Ascending aorta (tissue), 2 donors: ENCODE results near the gene PPFIBP2. TPM values are rescaled to one million over a fixed set of nuclear protein-coding genes. Genes with fewer than 3 reads are reported as not detected.

Experiments
- DNase-seq, 2 donors: peaks; one replicate each; pipeline ENCODE4 v3.0.0-alpha.2; 2019; ENCODE audit warnings: low spot score in 2 of 2
- H3K27ac ChIP-seq, 2 donors: fragments of 200-600 bp; sonication (generic); one replicate each; pipeline ENCODE4 v1.5.1; 2016 to 2017; ENCODE audit warnings: mild to moderate bottlenecking in 1 of 2
- H3K27me3 ChIP-seq: fragments of 200-600 bp; sonication (generic); one replicate; pipeline ENCODE4 v1.5.1; 2017
- H3K36me3 ChIP-seq, 2 donors: fragments of 200-600 bp; sonication (generic); one replicate each; pipeline ENCODE4 v1.5.1; 2016
- H3K4me1 ChIP-seq, 2 donors: fragments of 200-600 bp; sonication (generic); one replicate each; pipeline ENCODE4 v1.5.1; 2016 to 2017; ENCODE audit warnings: mild to moderate bottlenecking in 1 of 2
- H3K4me3 ChIP-seq, 2 donors: fragments of 200-600 bp; sonication (generic); one replicate each; pipeline ENCODE4 v1.5.1; 2016 to 2017; ENCODE audit warnings: mild to moderate bottlenecking in 1 of 2
- H3K9me3 ChIP-seq, 2 donors: fragments of 200-600 bp; sonication (generic); one replicate each; pipeline ENCODE4 v1.5.1; 2016
- intact Hi-C: fragments of 100-400 bp; cut with DNase I; formaldehyde crosslinking; loops from one replicate; pipeline ENCODE4 v1.15.1; 2023
- total RNA-seq: library from RNA; depleted of rRNA; stranded (reverse); fragments of >200 nt; gene quantifications from one replicate; pipeline ENCODE4 v1.1.0, GENCODE V29; 2016
- TF ChIP-seq, protein P1 (sequence below), 3 experiments: fragments of 200-600 bp in 2 of 3; fragments of 450-650 bp in 1 of 3; sonication (generic) in 2 of 3; IDR thresholded peaks; one replicate each; pipeline ENCODE4 v1.5.1; 2016 to 2019; ENCODE audit warnings: antibody characterized with exemption in 3 of 3, mild to moderate bottlenecking in 1 of 3, moderate library complexity in 1 of 3

The PPFIBP2 gene
- total RNA-seq, 1 donor from 2014 or later = 4.2 TPM

DNA sequence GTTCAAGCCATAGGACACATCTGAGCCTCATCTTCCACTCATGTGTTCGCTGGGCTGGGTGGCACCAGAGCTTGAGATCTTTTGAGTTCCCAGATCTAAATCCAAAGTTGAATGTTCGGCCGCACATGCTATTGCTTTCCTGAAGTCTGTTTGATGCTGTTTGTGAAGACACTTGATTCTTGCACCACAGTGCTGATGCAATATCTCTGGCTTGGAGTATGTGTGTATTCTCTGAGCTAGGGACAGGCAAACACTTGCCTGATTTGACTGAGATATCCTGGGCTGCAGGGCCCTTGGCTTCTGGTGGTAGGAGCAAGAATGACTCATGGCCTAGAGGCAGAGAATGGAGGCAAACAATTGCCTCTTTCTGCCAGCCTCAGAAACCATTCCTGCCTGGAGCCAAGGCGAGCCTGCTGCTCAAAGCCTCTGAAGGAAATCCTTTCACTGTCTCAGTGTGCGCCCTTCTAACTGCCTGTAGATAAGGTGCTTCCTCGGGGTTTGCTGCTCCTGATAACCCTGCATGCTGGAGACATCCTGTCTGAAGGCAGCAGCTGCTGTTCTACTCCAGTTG lies 86.5 kb downstream of the PPFIBP2 start:
- Histone ChIP-seq H3K27me3 (no peaks in the 10 kb centered on the region), H3K36me3 (peaks cover 10 to 13% of the 10 kb centered on the region in 2 donors), H3K9me3 (no peaks in the 10 kb centered on the region), H3K4me3 (no peak overlapping the region), H3K27ac (no peak overlapping the region), H3K4me1 (peaks cover 0 to 2% of the 10 kb centered on the region in 2 donors)
- peak in 1 of 2 donors; percentile 70 for DNase-seq
- TF ChIP-seq, protein P1, sequence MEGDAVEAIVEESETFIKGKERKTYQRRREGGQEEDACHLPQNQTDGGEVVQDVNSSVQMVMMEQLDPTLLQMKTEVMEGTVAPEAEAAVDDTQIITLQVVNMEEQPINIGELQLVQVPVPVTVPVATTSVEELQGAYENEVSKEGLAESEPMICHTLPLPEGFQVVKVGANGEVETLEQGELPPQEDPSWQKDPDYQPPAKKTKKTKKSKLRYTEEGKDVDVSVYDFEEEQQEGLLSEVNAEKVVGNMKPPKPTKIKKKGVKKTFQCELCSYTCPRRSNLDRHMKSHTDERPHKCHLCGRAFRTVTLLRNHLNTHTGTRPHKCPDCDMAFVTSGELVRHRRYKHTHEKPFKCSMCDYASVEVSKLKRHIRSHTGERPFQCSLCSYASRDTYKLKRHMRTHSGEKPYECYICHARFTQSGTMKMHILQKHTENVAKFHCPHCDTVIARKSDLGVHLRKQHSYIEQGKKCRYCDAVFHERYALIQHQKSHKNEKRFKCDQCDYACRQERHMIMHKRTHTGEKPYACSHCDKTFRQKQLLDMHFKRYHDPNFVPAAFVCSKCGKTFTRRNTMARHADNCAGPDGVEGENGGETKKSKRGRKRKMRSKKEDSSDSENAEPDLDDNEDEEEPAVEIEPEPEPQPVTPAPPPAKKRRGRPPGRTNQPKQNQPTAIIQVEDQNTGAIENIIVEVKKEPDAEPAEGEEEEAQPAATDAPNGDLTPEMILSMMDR (IDR thresholded peaks at IDR 0.05) = no peak
- intact Hi-C loops = no loop called here

DNA sequence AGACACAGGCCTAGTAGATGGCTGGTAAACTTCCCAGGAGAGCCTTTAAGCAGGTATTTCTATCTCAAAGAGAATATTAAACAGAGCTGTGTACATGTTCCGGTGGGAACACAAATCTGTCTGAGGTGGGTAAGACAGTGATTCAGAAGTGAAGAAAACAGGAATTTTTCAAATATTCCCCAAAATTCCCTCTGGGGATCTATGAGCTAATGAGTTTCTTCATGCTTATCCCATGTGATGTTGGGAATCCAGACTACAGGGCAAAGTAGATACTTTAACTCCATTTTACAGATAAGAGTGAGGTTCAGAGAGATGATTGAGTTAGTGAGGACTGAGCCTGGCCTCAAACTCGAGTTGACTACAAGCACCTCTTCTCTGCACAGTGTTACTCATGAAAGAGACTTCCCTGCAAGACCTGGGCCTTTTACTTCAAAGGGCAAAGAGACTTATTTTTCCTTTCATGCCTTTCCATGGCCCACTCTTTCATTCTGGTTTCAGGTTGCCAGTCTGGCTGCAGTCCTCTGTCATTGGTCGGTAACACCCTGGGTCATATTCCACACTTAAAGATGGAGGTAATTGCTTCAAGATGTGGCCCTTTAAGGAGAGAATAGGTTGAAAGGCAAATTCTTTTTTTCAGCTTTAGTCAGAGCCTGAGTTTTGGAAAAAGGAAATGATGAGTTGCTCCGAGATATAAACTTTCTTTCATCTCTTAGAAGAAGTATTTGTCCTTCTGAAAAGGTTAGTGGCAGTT lies 89.4 kb downstream of the PPFIBP2 start:
- intact Hi-C loops = no loop called here
- H3K27ac ChIP-seq = no peak overlapping the region

DNA sequence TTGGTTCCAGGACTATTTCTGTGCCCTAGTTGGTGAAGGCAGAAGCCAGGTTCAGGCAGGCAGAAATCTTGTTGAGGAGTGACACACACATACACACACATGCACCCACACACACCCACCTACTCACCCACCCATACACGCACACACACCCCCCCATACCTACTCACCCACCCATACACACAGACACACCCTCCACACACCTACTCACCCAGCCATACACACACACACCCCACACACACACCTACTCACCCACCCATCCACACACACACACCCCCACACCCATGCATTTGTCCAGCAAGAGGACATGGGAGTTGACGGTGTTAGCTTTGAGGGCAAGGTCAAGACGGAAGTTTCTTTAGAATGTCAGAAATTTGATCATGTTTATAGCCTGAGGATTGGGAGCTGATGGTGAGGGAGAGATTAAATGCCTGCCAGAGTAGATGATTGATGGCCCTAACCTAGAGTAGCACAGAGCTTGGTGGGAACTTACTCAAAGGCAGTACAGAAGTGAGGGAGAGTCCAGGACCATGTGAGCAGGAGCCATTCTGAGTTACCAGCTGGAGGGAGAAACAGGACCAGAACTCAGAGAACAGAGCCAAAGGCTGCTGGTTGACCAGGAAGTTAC lies 90.6 kb downstream of the PPFIBP2 start:
- TF ChIP-seq, protein P1 (IDR thresholded peaks at IDR 0.05) = no peak
- H3K4me3 ChIP-seq = no peak overlapping the region
- H3K27ac ChIP-seq = no peak overlapping the region
- peaks cover 0 to 10% of the 10 kb centered on the region in 2 donors for H3K36me3 ChIP-seq
- no peaks in the 10 kb centered on the region for H3K9me3 ChIP-seq
- intact Hi-C loops = no loop called here
- H3K4me1 ChIP-seq = peaks cover 0 to 2% of the 10 kb centered on the region in 2 donors
- DNase-seq = no peak
- no peaks in the 10 kb centered on the region for H3K27me3 ChIP-seq

More for the DNA sequence above, 89.4 kb downstream of the PPFIBP2 start:
- TF ChIP-seq, protein P1 (IDR thresholded peaks at IDR 0.05) = no peak
- DNase-seq = no peak
- H3K4me1 ChIP-seq = peaks cover 0 to 2% of the 10 kb centered on the region in 2 donors
- no peaks in the 10 kb centered on the region for H3K9me3 ChIP-seq
- H3K36me3 ChIP-seq = peaks cover 0 to 13% of the 10 kb centered on the region in 2 donors
- H3K4me3 ChIP-seq = no peak overlapping the region
- no peaks in the 10 kb centered on the region for H3K27me3 ChIP-seq

DNA sequence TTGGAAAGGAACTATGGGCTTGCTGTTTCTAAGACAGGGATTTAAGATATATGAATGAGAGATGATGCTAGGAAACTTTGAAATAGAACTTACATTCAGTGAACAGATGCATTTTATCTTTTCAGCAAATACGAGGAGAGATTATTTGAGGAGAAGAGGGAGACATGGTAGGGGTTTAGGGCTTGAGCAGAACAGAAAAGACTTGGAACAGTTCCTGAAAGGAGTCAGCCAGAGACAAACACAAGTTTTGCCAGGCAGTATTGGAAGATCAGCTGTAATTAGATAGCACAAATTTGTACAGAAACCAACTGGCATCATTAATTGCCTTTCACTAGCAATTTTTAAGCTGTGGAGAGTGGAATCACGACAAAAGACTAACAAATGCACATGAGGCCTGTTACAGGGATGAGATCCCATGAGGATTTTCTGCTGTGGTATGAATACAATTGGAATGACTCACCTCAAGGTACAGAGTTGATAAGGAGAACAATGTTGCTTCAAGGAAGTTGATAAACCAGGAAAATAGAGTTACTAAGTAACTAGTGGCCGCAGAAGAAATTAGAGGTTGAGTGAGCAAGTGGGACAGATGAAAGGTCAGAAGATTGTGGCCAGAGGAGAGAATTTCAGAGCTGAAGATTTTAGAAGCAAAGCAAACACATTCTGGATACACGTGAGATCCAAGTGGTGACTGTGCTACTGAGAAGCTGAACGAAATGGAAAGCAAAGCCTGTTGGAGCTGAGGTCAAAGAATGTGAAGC lies 91.6 kb downstream of the PPFIBP2 start:
- peaks cover 0 to 2% of the 10 kb centered on the region in 2 donors for H3K4me1 ChIP-seq
- TF ChIP-seq, protein P1 (IDR thresholded peaks at IDR 0.05) = no peak
- intact Hi-C loops = loop anchor here (5.0 kb wide), 1 partner anchor 33 kb away; no protein-coding TSS in a partner anchor
- no peaks in the 10 kb centered on the region for H3K9me3 ChIP-seq
- no peak for DNase-seq
- peaks cover 4 to 10% of the 10 kb centered on the region in 2 donors for H3K36me3 ChIP-seq
- no peaks in the 10 kb centered on the region for H3K27me3 ChIP-seq
- peak overlapping the region in 1 of 2 donors; percentile 30 for H3K27ac ChIP-seq
- H3K4me3 ChIP-seq = no peak overlapping the region

DNA sequence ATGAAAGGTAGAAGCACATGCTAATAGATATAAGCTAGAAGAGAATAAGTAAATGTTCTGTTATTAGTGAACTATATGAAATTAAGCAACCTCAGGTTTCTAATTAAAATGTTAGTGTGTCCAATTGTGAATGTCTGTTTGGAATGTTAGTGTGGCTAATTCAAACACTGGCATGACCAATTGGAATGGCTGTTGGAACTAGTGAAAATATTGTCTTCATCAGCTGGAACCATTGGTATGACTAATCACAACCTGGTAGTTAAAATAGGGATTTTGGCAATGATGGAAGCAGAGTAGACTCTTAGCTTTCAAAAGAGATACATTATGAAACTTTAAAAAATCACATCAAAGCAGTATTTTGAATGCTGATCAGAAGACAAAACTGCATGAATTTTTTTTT lies 92.7 kb downstream of the PPFIBP2 start:
- Histone ChIP-seq H3K27me3 (no peaks in the 10 kb centered on the region), H3K4me3 (no peak overlapping the region), H3K9me3 (no peaks in the 10 kb centered on the region), H3K27ac (peak overlapping the region in 1 of 2 donors; percentile 22), H3K4me1 (peaks cover 0 to 2% of the 10 kb centered on the region in 2 donors), H3K36me3 (peaks cover under 1 to 9% of the 10 kb centered on the region in 2 donors)
- DNase-seq = no peak
- intact Hi-C loops = loop anchor here (5.0 kb wide), 1 partner anchor 34 kb away; no protein-coding TSS in a partner anchor
- TF ChIP-seq, protein P1 (IDR thresholded peaks at IDR 0.05) = no peak
